Activated T-helper 1 cell treated with anti-CD3 and anti-CD28 coated beads, Interleukin-12 subunit alpha, Interleukin-12 subunit beta, Interleukin-2, Interleukin-4 antibody, amounts not matched to agents 30 ng/mL and 10 ng/mL and 1 ng/mL, durations not matched to agents 14 hours and 24 hours and 36 hours (primary cell): ENCODE data around the gene HTR1E. TPM values are rescaled to one million over a fixed set of nuclear protein-coding genes. Genes with fewer than 3 reads are reported as not detected.
"Not testable (repeated sequence)": the region's sequence is repeated elsewhere in the genome, so short reads cannot be mapped to it uniquely, and the experiment has no call there.

Source experiments
- DNase-seq: peaks from one replicate; pipeline ENCODE4 v3.0.0; 2021; ENCODE audit warnings: low spot score
- H3K27ac Mint-ChIP-seq: one replicate; pipeline ENCODE4 v1.8.0; 2021; ENCODE audit warnings: mild to moderate bottlenecking, mixed read lengths
- H3K27me3 Mint-ChIP-seq: one replicate; pipeline ENCODE4 v1.8.0; 2022; ENCODE audit warnings: mild to moderate bottlenecking, moderate library complexity, mixed read lengths; ENCODE audit not compliant: insufficient read depth
- H3K36me3 Mint-ChIP-seq: one replicate; pipeline ENCODE4 v1.8.0; 2021; ENCODE audit warnings: low read depth, mixed read lengths
- H3K4me1 Mint-ChIP-seq: one replicate; pipeline ENCODE4 v1.8.0; 2021; ENCODE audit warnings: low read depth, mixed read lengths
- H3K4me3 Mint-ChIP-seq: one replicate; pipeline ENCODE4 v1.8.0; 2021; ENCODE audit warnings: mild to moderate bottlenecking, moderate library complexity, mixed read lengths
- H3K9me3 Mint-ChIP-seq: one replicate; pipeline ENCODE4 v1.8.0; 2021; ENCODE audit warnings: mixed read lengths
- intact Hi-C: fragments of 100-400 bp; cut with micrococcal nuclease; formaldehyde crosslinking; loops from one replicate; pipeline ENCODE4 v1.15.1; 2024
- total RNA-seq: library from RNA; stranded (reverse); gene quantifications from 2 replicates; pipeline ENCODE4 v1.2.3, GENCODE V29; 2022

HTR1E gene
- total RNA-seq, 1 donor from 2014 or later: not detected

DNA sequence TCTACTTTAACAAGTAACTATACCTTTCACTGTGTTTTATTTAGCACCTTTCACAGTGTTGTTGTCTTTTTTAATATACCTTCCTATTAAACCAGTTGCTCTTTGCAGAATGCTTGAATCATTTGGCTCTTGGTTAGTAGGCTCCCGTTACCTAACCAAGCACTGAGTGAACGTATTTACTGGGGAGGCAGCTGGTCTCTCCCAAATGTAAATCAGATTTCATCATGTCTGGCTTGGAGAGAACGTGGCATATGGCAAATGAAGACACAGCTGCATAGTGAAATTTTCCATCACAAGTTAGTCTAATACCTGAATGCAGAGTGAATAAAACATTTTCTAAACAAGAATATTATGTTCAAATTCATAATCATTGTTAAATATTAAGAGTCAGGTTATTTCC lies 12.4 kb downstream of the HTR1E start:
- no peak overlapping the region for H3K27ac Mint-ChIP-seq
- no peak for DNase-seq
- no peaks in the 10 kb centered on the region for H3K4me1 Mint-ChIP-seq
- no peaks in the 10 kb centered on the region for H3K36me3 Mint-ChIP-seq
- H3K27me3 Mint-ChIP-seq: peaks cover 2% of the 10 kb centered on the region
- intact Hi-C loops: no loop called here
- H3K9me3 Mint-ChIP-seq: no peaks in the 10 kb centered on the region
- H3K4me3 Mint-ChIP-seq: no peak overlapping the region

DNA sequence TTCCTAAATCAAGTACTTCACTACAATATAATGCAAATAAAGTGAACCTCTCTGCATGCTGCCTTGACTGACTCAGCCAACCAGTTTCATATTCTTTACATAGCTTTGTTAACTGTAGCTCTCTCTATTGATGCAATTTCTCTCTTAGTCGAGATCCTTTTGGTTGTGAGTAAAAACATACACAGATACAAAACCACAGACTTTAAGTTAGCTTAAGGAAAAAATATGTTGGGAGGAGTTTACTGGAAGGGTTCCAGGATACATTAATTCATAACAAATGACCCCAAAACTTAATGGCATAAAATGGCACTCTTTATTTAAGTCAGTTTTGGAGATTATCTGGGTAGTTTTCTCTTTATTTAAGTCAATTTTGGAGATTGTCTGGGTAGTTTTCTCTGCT lies 15.7 kb downstream of the HTR1E start:
- intact Hi-C loops: no loop called here
- H3K36me3 Mint-ChIP-seq: no peaks in the 10 kb centered on the region
- H3K4me3 Mint-ChIP-seq: no peak overlapping the region
- H3K27me3 Mint-ChIP-seq: peaks cover 2% of the 10 kb centered on the region
- no peaks in the 10 kb centered on the region for H3K9me3 Mint-ChIP-seq
- no peak for DNase-seq
- H3K27ac Mint-ChIP-seq: no peak overlapping the region
- no peaks in the 10 kb centered on the region for H3K4me1 Mint-ChIP-seq

DNA sequence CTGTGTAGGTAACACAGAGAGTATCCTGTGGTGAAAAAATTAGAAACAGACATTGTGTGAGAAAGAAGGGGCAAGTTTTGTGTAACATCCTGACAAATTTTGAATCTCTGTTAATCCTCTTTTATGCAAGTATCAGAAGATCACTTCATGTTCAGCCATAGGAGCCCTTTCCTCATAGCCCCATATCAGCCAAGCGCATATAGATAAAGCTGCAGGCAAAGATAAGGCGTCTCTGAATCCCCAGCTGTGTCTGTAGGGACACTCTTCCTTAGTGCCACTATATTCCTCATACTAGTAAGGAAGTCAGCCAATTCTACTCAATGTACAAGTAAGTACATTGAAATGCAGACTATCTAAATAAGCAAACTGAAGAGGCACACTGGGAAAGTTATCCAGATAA lies 22.3 kb downstream of the HTR1E start:
- no peaks in the 10 kb centered on the region for H3K4me1 Mint-ChIP-seq
- H3K36me3 Mint-ChIP-seq: no peaks in the 10 kb centered on the region
- no peak for DNase-seq
- H3K9me3 Mint-ChIP-seq: no peaks in the 10 kb centered on the region
- intact Hi-C loops: no loop called here
- no peak overlapping the region for H3K4me3 Mint-ChIP-seq
- H3K27me3 Mint-ChIP-seq: peaks cover 3% of the 10 kb centered on the region
- H3K27ac Mint-ChIP-seq: no peak overlapping the region

DNA sequence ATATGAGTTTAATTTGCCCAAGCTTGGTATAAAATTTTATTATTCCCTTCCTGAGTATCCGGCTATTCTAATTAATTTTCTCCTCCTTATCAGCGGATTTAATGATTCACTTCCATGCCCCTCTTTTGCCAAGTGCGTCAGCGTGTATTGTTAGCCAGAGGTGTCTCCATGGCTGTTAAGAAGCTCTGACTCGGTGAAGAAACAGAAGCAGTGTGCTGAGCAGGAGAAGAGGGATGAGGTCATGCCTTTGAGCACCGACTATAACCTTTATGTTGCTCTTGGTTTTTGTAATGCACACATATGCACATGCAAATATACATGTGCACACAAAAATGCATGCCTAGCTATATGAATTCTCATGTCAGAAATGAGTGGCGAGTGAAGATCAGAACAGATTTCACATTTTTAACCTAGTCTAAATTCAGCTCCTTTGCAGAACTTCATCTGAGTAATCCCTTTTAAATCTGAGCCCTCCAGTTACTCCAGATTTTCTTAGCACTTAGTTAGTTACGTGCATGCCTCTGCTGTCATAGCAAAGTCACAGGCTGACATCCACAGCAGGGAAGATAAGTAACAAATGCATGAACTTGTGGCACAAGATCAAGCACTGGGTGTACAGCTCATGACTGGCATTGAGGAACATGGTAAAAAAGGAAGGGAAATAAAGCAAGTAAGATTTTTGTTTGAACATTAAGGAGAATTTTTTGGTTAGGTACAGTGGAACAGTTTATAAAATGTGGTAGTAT lies 24.3 kb downstream of the HTR1E start:
- no peak overlapping the region for H3K27ac Mint-ChIP-seq
- no peak overlapping the region for H3K4me3 Mint-ChIP-seq
- intact Hi-C loops: no loop called here
- no peak for DNase-seq
- no peaks in the 10 kb centered on the region for H3K36me3 Mint-ChIP-seq
- peaks cover 3% of the 10 kb centered on the region for H3K27me3 Mint-ChIP-seq
- H3K4me1 Mint-ChIP-seq: no peaks in the 10 kb centered on the region
- H3K9me3 Mint-ChIP-seq: no peaks in the 10 kb centered on the region

DNA sequence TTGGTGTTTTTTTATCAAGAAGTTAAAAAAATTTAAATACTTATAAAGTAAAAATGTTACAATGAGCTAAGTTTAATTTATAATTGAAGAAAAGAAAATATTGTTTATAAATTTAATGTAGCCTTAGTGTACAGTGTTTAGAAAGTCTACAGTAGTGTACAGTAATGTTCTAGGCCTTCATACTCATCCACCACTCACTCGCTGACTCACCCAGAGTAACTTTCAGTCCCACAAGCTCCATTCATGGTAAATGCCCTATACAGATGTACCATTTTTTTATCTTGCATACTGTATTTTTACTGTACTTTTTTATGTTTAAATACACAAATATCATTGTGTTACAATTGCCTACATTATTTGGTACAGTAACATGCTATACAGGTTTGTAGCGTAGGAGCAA lies 26.0 kb downstream of the HTR1E start:
- intact Hi-C loops: no loop called here
- H3K4me3 Mint-ChIP-seq: no peak overlapping the region
- DNase-seq: no peak
- H3K36me3 Mint-ChIP-seq: no peaks in the 10 kb centered on the region
- H3K27me3 Mint-ChIP-seq: peaks cover 3% of the 10 kb centered on the region
- H3K4me1 Mint-ChIP-seq: no peaks in the 10 kb centered on the region
- H3K27ac Mint-ChIP-seq: no peak overlapping the region
- no peaks in the 10 kb centered on the region for H3K9me3 Mint-ChIP-seq

DNA sequence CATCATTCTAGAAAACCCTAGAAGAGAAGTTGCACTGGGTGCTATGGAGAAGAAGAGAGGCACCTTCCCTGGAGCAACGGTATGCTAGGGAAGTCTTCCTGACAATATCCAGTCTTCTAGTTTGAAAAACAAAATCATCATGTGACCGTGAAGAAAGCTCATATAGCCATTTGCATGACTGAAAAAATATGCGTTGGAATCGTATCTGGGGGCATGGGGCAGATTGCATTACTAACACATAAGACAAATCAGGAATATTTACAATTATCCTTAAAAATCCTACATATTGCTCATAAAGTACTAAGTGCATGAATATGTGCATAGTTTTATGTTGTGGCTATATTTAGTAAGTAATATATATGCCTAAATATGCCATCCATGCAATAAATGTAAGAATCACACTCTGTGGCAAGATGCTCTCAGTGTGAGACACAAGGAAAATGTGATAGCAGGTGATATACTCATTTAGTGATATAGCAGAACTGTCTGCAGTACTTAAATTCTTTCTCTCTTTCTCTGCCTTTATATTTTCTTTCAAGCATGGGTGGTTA lies 26.8 kb downstream of the HTR1E start:
- no peak for DNase-seq
- H3K27me3 Mint-ChIP-seq: peaks cover 3% of the 10 kb centered on the region
- H3K4me1 Mint-ChIP-seq: no peaks in the 10 kb centered on the region
- no peaks in the 10 kb centered on the region for H3K9me3 Mint-ChIP-seq
- intact Hi-C loops: no loop called here
- H3K27ac Mint-ChIP-seq: no peak overlapping the region
- no peaks in the 10 kb centered on the region for H3K36me3 Mint-ChIP-seq
- no peak overlapping the region for H3K4me3 Mint-ChIP-seq

DNA sequence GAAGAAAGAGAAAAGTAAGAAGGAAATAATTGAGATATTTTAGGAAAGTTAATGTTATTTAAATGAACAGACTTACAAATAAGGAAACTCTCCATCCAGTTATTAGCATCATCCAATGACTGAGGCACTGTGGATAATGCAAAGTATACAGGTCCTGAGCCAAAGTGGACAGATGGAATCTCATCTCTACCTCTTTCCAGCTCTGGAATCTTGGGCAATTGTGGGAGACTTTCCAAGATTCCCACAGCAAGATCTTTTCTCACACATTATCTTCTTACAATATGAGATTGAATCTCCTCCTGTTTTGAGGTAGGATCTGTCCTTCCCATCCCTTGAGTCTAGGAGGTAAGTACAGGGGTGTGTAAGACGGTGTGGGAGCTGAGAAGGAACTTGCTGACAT lies 28.9 kb downstream of the HTR1E start:
- Mint-ChIP-seq H3K4me1 (no peaks in the 10 kb centered on the region), H3K36me3 (no peaks in the 10 kb centered on the region), H3K27me3 (peaks cover 3% of the 10 kb centered on the region), H3K9me3 (no peaks in the 10 kb centered on the region), H3K27ac (no peak overlapping the region), H3K4me3 (no peak overlapping the region)
- DNase-seq: no peak
- intact Hi-C loops: no loop called here

DNA sequence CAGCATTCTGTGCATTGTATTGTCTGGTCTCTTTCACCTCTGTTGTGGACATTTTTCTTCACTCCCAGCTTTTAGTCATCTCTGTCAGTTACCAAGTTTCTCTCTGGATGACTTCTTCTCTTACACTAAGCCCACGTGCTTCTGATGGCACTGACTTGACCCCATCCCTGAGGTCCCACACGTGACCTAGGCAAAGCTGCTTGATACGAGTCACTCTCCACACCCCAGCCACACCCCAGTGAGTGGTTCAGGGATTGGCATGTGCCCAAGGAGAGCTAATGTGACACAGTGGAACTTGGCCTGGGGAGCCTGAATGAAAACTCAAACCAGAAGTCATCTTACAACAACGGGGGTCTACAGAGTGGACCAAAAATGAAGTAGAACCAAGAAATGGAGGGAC lies 32.2 kb downstream of the HTR1E start:
- H3K36me3 Mint-ChIP-seq: no peaks in the 10 kb centered on the region
- H3K27ac Mint-ChIP-seq: no peak overlapping the region
- H3K9me3 Mint-ChIP-seq: no peaks in the 10 kb centered on the region
- peaks cover 5% of the 10 kb centered on the region for H3K27me3 Mint-ChIP-seq
- H3K4me1 Mint-ChIP-seq: no peaks in the 10 kb centered on the region
- intact Hi-C loops: no loop called here
- DNase-seq: no peak
- H3K4me3 Mint-ChIP-seq: no peak overlapping the region

DNA sequence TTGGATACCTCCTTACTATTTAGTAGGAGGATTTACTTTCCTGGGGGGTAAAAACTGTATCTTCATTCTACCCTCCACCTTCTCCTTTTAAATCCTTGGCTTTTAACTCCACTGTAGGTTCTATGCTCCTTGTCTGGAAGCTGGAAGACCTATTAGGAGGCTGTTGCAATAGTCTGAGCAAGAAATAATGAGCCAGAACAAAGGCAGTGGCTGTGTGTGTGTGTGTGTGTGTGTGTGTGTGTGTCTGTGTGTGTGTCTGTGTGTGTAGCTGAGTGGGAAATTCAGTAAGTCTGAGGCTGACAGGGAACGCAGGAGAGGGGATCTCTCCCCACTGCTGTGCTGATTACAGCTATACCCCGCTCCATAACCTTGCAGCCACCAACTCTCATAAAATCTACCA lies 35.8 kb downstream of the HTR1E start:
- Mint-ChIP-seq H3K9me3 (no peaks in the 10 kb centered on the region), H3K27ac (no peak overlapping the region), H3K27me3 (peaks cover 5% of the 10 kb centered on the region), H3K36me3 (no peaks in the 10 kb centered on the region), H3K4me3 (no peak overlapping the region), H3K4me1 (no peaks in the 10 kb centered on the region)
- no peak for DNase-seq
- intact Hi-C loops: no loop called here

DNA sequence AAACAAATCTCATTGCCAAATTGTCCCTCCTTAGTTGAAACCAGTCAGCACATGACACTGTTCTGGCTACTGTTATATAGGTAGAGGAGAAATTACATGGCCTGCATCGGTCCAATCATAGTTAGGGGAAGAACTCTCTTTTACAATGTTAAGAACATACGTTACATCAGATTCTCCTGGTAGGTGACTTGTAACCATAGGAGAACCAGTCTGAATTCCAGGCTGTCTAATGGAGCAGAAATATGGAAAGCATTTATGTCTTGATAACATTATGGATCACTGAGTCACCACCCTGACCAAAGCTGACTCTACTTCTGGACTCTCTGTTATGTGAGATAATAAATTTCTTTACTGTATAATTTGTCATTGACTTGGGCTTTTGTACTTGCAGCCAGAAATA lies 40.9 kb downstream of the HTR1E start:
- Mint-ChIP-seq H3K36me3 (no peaks in the 10 kb centered on the region), H3K4me3 (no peak overlapping the region), H3K27ac (no peak overlapping the region), H3K9me3 (no peaks in the 10 kb centered on the region), H3K4me1 (no peaks in the 10 kb centered on the region), H3K27me3 (peaks cover 2% of the 10 kb centered on the region)
- DNase-seq: no peak
- intact Hi-C loops: no loop called here

DNA sequence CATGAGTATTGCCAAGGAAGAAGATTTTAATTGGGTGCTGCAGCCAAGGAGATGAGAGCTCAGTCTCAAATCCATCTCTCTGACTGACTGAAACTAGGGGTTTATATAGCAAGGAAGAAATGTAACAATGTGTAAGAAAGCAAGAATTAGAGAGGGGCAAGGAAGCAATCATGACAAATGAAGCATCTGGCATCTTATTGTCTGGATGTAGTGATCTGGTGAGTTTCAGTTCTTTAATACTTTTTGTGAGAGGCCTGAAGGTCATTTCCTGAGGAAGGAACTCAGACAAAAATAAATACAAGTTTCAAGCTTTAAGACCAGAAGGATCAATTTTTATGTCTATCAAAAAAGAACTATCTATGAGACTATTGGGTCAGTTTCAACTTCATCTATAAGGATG lies 64.2 kb downstream of the HTR1E start:
- Mint-ChIP-seq H3K27me3 (peaks cover 3% of the 10 kb centered on the region), H3K4me1 (no peaks in the 10 kb centered on the region), H3K4me3 (no peak overlapping the region), H3K36me3 (no peaks in the 10 kb centered on the region), H3K9me3 (peaks cover 11% of the 10 kb centered on the region), H3K27ac (no peak overlapping the region)
- intact Hi-C loops: no loop called here
- no peak for DNase-seq

DNA sequence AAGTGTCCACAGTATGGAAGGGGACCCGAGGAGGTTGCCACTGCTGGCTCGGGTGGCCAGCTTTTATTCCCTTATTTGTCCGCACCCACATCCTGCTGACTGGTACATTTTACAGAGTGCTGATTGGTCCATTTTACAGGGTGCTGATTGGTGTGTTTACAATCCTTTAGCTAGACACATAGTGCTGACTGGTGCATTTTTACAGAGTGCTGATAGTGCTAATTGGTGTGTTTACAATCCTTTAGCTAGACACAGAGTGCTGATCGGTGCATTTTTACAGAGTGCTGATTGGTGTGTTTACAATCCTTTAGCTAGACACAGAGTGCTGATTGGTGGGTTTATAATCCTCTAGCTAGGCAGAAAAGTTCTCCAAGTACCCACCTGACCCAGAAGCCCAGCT lies 65.1 kb downstream of the HTR1E start:
- H3K4me3 Mint-ChIP-seq, intact Hi-C loops, DNase-seq, H3K27me3 Mint-ChIP-seq, H3K36me3 Mint-ChIP-seq, H3K4me1 Mint-ChIP-seq, H3K27ac Mint-ChIP-seq: not testable (repeated sequence)
- peaks cover 11% of the 10 kb centered on the region for H3K9me3 Mint-ChIP-seq

DNA sequence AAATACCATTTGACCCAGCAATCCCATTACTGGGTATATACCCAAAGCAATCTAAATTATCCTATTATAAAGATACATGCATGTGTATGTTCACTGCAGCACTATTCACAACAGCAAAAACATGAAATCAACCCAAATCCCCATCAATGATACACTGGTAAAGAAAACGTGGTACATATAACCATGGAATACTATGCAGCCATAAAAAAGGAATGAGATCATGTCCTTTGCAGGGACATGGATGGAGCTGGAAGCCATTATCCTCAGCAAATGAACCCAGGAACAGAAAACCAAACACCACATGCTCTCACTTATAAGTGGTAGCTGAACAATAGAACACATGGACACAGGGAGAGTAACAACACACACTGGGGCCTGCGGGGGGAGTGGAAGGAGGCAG lies 69.2 kb downstream of the HTR1E start:
- H3K9me3 Mint-ChIP-seq: peaks cover 11% of the 10 kb centered on the region
- H3K27ac Mint-ChIP-seq, H3K27me3 Mint-ChIP-seq, H3K4me3 Mint-ChIP-seq, intact Hi-C loops, DNase-seq, H3K4me1 Mint-ChIP-seq, H3K36me3 Mint-ChIP-seq: not testable (repeated sequence)

DNA sequence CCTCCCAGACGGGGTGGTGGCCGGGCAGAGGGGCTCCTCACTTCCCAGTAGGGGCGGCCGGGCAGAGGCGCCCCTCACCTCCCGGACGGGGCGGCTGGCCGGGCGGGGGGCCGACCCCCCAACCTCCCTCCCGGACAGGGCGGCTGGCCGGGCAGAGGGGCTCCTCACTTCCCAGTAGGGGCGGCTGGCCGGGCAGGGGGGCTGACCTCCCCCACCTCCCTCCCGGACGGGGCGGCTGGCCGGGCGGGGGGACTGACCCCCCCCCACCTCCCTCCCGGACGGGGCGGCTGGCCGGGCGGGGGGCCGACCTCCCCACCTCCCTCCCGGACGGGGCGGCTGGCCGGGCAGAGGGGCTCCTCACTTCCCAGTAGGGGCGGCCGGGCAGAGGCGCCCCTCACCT lies 72.3 kb downstream of the HTR1E start:
- H3K4me3 Mint-ChIP-seq, DNase-seq, H3K27ac Mint-ChIP-seq, H3K27me3 Mint-ChIP-seq, H3K36me3 Mint-ChIP-seq, H3K4me1 Mint-ChIP-seq, H3K9me3 Mint-ChIP-seq, intact Hi-C loops: not testable (repeated sequence)
